SK-N-SH (cell line): ENCODE measurements around the gene ITCH. TPM values are rescaled to one million over a fixed set of nuclear protein-coding genes. Genes with fewer than 3 reads are reported as not detected.

ENCODE experiments used
- CTCF ChIA-PET: fragments of 300-600, 350-600 bp; formaldehyde crosslinking; extraction: SDS; loops from one replicate; lab custom pipeline; 2021; lab: Yijun Ruan, JAX
- POLR2A ChIA-PET: fragments of 350-600 bp; sonication (Branson Sonifier 250); formaldehyde crosslinking; extraction: SDS; loops from one replicate; lab custom pipeline; 2020; ENCODE audit warnings: antibody characterized with exemption, inconsistent platforms; lab: Yijun Ruan, JAX
- DNase-seq: peaks from one replicate; pipeline ENCODE4 v3.0.0; 2012
- H2AFZ ChIP-seq: fragments of 200-600 bp; sonication (generic); 2 replicates; pipeline ENCODE4 v1.8.1; 2016; ENCODE audit warnings: antibody characterized with exemption, mild to moderate bottlenecking, low read depth
- H3F3A ChIP-seq: fragments of 200-600 bp; sonication (generic); replicated peaks from 2 replicates; pipeline ENCODE3; 2016; ENCODE audit warnings: antibody characterized with exemption, mild to moderate bottlenecking; ENCODE audit not compliant: insufficient read depth
- H3K27ac ChIP-seq, 2 experiments: fragments of 200-500 bp in 1 of 2; fragments of 200-600 bp in 1 of 2; sonication (Bioruptor generic) in 1 of 2; sonication (generic), shearing (Covaris generic) in 1 of 2; 2 replicates each; pipeline versions ENCODE4 v1.5.1 to v1.6.1; 2014 to 2016; ENCODE audit warnings: low read depth in 2 of 2, inconsistent platforms in 1 of 2, low read length in 1 of 2, mild to moderate bottlenecking in 1 of 2, mixed read lengths in 1 of 2
- H3K27me3 ChIP-seq: fragments of 200-600 bp; sonication (generic), shearing (Covaris generic); 2 replicates; pipeline ENCODE4 v1.6.1; 2016; ENCODE audit warnings: mixed run types; ENCODE audit not compliant: insufficient read depth
- H3K36me3 ChIP-seq, 2 experiments: fragments of 200-500 bp in 1 of 2; fragments of 200-600 bp in 1 of 2; sonication (Bioruptor generic) in 1 of 2; sonication (generic) in 1 of 2; replicated peaks in 1 of 2; 2 replicates each; pipeline versions ENCODE3 to v1.5.1; 2014 to 2016; ENCODE audit warnings: low read length in 1 of 2, mild to moderate bottlenecking in 1 of 2; ENCODE audit not compliant: insufficient read depth in 2 of 2, control insufficient read depth in 1 of 2
- H3K4me1 ChIP-seq, 2 experiments: fragments of 200-500 bp in 1 of 2; fragments of 200-600 bp in 1 of 2; sonication (Bioruptor generic) in 1 of 2; sonication (generic), shearing (Covaris generic) in 1 of 2; 2 replicates each; pipeline versions ENCODE4 v1.5.1 to v1.6.1; 2014 to 2016; ENCODE audit warnings: low read depth in 1 of 2, low read length in 1 of 2, mixed run types in 1 of 2; ENCODE audit not compliant: insufficient read depth in 2 of 2, control insufficient read depth in 1 of 2
- H3K4me2 ChIP-seq: fragments of 200-600 bp; sonication (generic), shearing (Covaris generic); 2 replicates; pipeline ENCODE4 v1.6.1; 2017; ENCODE audit warnings: mixed run types
- H3K4me3 ChIP-seq, 2 experiments: fragments of 200-500 bp in 1 of 2; fragments of 200-600 bp in 1 of 2; sonication (Bioruptor generic) in 1 of 2; sonication (generic), shearing (Covaris generic) in 1 of 2; 2 replicates each; pipeline versions ENCODE4 v1.5.1 to v1.8.1; 2014 to 2016; ENCODE audit warnings: low read depth in 2 of 2, inconsistent platforms in 1 of 2, low read length in 1 of 2, mild to moderate bottlenecking in 1 of 2, mixed read lengths in 1 of 2, moderate library complexity in 1 of 2
- H3K79me2 ChIP-seq: fragments of 200-600 bp; sonication (generic); 2 replicates; pipeline ENCODE4 v1.8.1; 2017; ENCODE audit warnings: mild to moderate bottlenecking; ENCODE audit not compliant: insufficient read depth
- H3K9ac ChIP-seq: fragments of 200-600 bp; sonication (generic); 2 replicates; pipeline ENCODE4 v1.6.1; 2017; ENCODE audit warnings: mixed run types
- H3K9me2 ChIP-seq: fragments of 200-600 bp; sonication (generic); 2 replicates; pipeline ENCODE4 v1.6.1; 2017; ENCODE audit warnings: mixed run types
- H3K9me3 ChIP-seq: fragments of 200-600 bp; sonication (generic); 2 replicates; pipeline ENCODE4 v1.6.1; 2017; ENCODE audit warnings: mixed run types, mild to moderate bottlenecking, moderate library complexity
- H4K20me1 ChIP-seq: fragments of 200-600 bp; sonication (generic); 2 replicates; pipeline ENCODE4 v1.6.1; 2017; ENCODE audit warnings: mild to moderate bottlenecking, mixed run types; ENCODE audit not compliant: insufficient read depth
- EZH2phosphoT487 ChIP-seq: fragments of 200-600 bp; sonication (generic); IDR thresholded peaks from 2 replicates; pipeline ENCODE4 v1.6.1; 2017; ENCODE audit warnings: low read depth, mixed run types, mild to moderate bottlenecking, antibody characterized with exemption, moderate library complexity, borderline replicate concordance
- FOXM1 ChIP-seq: IDR thresholded peaks from 2 replicates; pipeline ENCODE4 v1.4.0; 2012; ENCODE audit warnings: low read depth, mild to moderate bottlenecking
- GABPA ChIP-seq: IDR thresholded peaks from 2 replicates; pipeline ENCODE4 v1.4.0; 2012; ENCODE audit warnings: low read depth, mild to moderate bottlenecking
- RAD21 ChIP-seq: IDR thresholded peaks from 2 replicates; pipeline ENCODE4 v1.6.1; 2012; ENCODE audit warnings: mild to moderate bottlenecking, low read length
- RCOR1 ChIP-seq: fragments of 150-350 bp; IDR thresholded peaks from 2 replicates; pipeline ENCODE4 v1.6.1; 2017; ENCODE audit warnings: antibody characterized with exemption, low read length
- SIN3A ChIP-seq: IDR thresholded peaks from 2 replicates; pipeline ENCODE4 v1.6.1; 2012; ENCODE audit warnings: low read depth, mild to moderate bottlenecking, low read length, moderate library complexity, borderline replicate concordance
- TEAD4 ChIP-seq: IDR thresholded peaks from 2 replicates; pipeline ENCODE4 v1.4.0; 2012; ENCODE audit warnings: mild to moderate bottlenecking, borderline replicate concordance; ENCODE audit not compliant: insufficient read depth
- WGBS: methylation state at CpG from one replicate; pipeline ENCODE4 v1.1.6; 2017; ENCODE audit warnings: low lambda C conversion rate; 5-methylcytosine and 5-hydroxymethylcytosine counted together
- polyA plus RNA-seq, 3 experiments: library from polyadenylated mRNA; depleted of rRNA; stranded (reverse); fragments of >200 nt; gene quantifications; 2 replicates each; pipeline ENCODE4 v1.2.3, GENCODE V29; 2012
- TF ChIP-seq, protein P1 (sequence below): IDR thresholded peaks from 2 replicates; pipeline ENCODE4 v1.6.1; 2012; ENCODE audit warnings: mild to moderate bottlenecking, low read depth, low read length, moderate library complexity
- TF ChIP-seq, protein P2 (sequence below): IDR thresholded peaks from 2 replicates; pipeline ENCODE4 v1.4.0; 2012; ENCODE audit warnings: low read depth, borderline replicate concordance

ITCH gene
- polyA plus RNA-seq, 1 of the 3 experiments (the other 2 are of a cell fraction), result 3.8 TPM

DNA sequence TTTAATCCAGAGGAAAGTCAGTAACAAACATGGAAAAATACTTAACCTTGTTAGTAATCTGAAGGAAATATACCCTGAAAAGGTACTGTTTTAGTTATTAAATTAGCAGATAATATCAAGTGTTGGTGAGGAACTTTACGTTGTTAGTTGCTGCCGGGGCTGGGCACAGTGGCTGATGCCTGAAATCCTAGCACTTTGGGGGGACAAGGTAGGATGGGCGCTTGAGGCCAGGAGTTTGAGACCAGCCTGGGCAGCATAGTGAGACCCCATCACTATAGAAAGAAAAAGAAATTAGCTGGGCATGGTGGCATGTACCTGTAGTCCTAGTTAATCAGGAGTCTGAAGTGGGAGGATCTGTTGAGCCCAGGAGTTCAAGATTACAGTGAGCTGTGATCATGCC lies 80.5 kb downstream of the ITCH start:
- H3K27me3 ChIP-seq, result no peaks in the 10 kb centered on the region
- H4K20me1 ChIP-seq, result no peaks in the 10 kb centered on the region
- ChIA-PET POLR2A (no interaction called here), CTCF (interaction anchor here (2.2 kb wide), 1 partner anchor 131 kb away, joined by 9 read pairs; no protein-coding TSS in a partner anchor)
- no peaks in the 10 kb centered on the region for H3K9me2 ChIP-seq
- H2AFZ ChIP-seq, result no peak overlapping the region
- no peak for TF ChIP-seq RAD21
- TF ChIP-seq SIN3A, result no peak
- TF ChIP-seq, protein P1, sequence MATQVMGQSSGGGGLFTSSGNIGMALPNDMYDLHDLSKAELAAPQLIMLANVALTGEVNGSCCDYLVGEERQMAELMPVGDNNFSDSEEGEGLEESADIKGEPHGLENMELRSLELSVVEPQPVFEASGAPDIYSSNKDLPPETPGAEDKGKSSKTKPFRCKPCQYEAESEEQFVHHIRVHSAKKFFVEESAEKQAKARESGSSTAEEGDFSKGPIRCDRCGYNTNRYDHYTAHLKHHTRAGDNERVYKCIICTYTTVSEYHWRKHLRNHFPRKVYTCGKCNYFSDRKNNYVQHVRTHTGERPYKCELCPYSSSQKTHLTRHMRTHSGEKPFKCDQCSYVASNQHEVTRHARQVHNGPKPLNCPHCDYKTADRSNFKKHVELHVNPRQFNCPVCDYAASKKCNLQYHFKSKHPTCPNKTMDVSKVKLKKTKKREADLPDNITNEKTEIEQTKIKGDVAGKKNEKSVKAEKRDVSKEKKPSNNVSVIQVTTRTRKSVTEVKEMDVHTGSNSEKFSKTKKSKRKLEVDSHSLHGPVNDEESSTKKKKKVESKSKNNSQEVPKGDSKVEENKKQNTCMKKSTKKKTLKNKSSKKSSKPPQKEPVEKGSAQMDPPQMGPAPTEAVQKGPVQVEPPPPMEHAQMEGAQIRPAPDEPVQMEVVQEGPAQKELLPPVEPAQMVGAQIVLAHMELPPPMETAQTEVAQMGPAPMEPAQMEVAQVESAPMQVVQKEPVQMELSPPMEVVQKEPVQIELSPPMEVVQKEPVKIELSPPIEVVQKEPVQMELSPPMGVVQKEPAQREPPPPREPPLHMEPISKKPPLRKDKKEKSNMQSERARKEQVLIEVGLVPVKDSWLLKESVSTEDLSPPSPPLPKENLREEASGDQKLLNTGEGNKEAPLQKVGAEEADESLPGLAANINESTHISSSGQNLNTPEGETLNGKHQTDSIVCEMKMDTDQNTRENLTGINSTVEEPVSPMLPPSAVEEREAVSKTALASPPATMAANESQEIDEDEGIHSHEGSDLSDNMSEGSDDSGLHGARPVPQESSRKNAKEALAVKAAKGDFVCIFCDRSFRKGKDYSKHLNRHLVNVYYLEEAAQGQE, result no peak
- TF ChIP-seq FOXM1, result no peak
- no peak for TF ChIP-seq GABPA
- no peak for TF ChIP-seq TEAD4
- TF ChIP-seq RCOR1, result no peak
- no peak for TF ChIP-seq EZH2phosphoT487
- TF ChIP-seq, protein P2, sequence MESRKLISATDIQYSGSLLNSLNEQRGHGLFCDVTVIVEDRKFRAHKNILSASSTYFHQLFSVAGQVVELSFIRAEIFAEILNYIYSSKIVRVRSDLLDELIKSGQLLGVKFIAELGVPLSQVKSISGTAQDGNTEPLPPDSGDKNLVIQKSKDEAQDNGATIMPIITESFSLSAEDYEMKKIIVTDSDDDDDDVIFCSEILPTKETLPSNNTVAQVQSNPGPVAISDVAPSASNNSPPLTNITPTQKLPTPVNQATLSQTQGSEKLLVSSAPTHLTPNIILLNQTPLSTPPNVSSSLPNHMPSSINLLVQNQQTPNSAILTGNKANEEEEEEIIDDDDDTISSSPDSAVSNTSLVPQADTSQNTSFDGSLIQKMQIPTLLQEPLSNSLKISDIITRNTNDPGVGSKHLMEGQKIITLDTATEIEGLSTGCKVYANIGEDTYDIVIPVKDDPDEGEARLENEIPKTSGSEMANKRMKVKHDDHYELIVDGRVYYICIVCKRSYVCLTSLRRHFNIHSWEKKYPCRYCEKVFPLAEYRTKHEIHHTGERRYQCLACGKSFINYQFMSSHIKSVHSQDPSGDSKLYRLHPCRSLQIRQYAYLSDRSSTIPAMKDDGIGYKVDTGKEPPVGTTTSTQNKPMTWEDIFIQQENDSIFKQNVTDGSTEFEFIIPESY, result no peak
- H3K9ac ChIP-seq, result no peak overlapping the region
- H3K27ac ChIP-seq, result no peak overlapping the region
- no peak overlapping the region for H3K4me3 ChIP-seq
- H3K9me3 ChIP-seq, result no peaks in the 10 kb centered on the region
- DNase-seq, result no peak
- no peak overlapping the region for H3K4me2 ChIP-seq
- H3K36me3 ChIP-seq, result peaks cover 55 to 88% of the 10 kb centered on the region in 2 experiments
- H3K4me1 ChIP-seq, result no peaks in the 10 kb centered on the region
- peaks cover 13% of the 10 kb centered on the region for H3F3A ChIP-seq
- peaks cover 20% of the 10 kb centered on the region; the same call in 1 of the 2 replicates for H3K79me2 ChIP-seq
- WGBS, result 92% methylated on average over 3 of the region's 3 CpGs
